ENCODE measurements around the gene CLDND2. TPM values are rescaled to one million over a fixed set of nuclear protein-coding genes. Genes with fewer than 3 reads are reported as not detected.

The CLDND2 gene
- total and polyA plus RNA-seq, 2 experiments from 2014 or later, result 7.7 TPM; not detected in 1

GRCh38 chr19:51361239-51361638 lies 7.6 kb downstream of the CLDND2 start:
- H3K4me3 ChIP-seq, result no peak overlapping the region
- Mint-ChIP-seq H3K27me3 (ENCODE audit: insufficient read depth, low read depth, poor library complexity) (peaks cover 6% of the 10 kb centered on the region), H3K9me3 (no peaks in the 10 kb centered on the region), H3K27ac (no peak overlapping the region), H3K4me3 (no peak overlapping the region), H3K36me3 (ENCODE audit: low read depth) (no peaks in the 10 kb centered on the region; the same call in 2 of the 3 replicates), H3K4me1 (peaks cover 18% of the 10 kb centered on the region)
- H3K27ac ChIP-seq (ENCODE audit: low read depth), result no peak overlapping the region
- peaks cover 8% of the 10 kb centered on the region; the same call in 1 of the 2 replicates for H3K4me1 ChIP-seq (ENCODE audit: insufficient read depth)
- ATAC-seq, result no peak
- no peaks in the 10 kb centered on the region for H3K36me3 ChIP-seq (ENCODE audit: insufficient read depth)
- no peak for DNase-seq (ENCODE audit: low spot score)
- no peaks in the 10 kb centered on the region for H3F3A ChIP-seq (replicated peaks; ENCODE audit: low read depth)
- 0 out of 2 replicates have a peak, but pooled peaks cover 4% of the 10 kb centered on the region for H3K79me2 ChIP-seq (replicated peaks; ENCODE audit: insufficient read depth)
- H3K9me2 ChIP-seq (ENCODE audit: insufficient read depth), result no peaks in the 10 kb centered on the region
- no peaks in the 10 kb centered on the region for H4K20me1 ChIP-seq (replicated peaks; ENCODE audit: insufficient read depth)
- H2AFZ ChIP-seq, result no peak overlapping the region
- no peak overlapping the region for H3K4me2 ChIP-seq
- no peaks in the 10 kb centered on the region for H3K27me3 ChIP-seq (ENCODE audit: insufficient read depth)
- TF ChIP-seq CTCF (conservative IDR thresholded peaks at IDR 0.05; ENCODE audit: low read depth in 2 of 2) (no peak), CREB1 (CRISPR knock-in tag; IDR thresholded peaks at IDR 0.05; ENCODE audit: low read depth) (no peak), ZNF114 (CRISPR knock-in tag; IDR thresholded peaks at IDR 0.05) (no peak), EZH2 (IDR thresholded peaks at IDR 0.05; ENCODE audit: low read depth, unreplicated experiment) (no peak), NANOG (IDR thresholded peaks at IDR 0.05; ENCODE audit: borderline replicate concordance) (no peak), EZH2phosphoT487 (IDR thresholded peaks at IDR 0.05; ENCODE audit: unreplicated experiment) (no peak), STAT1 (IDR thresholded peaks at IDR 0.05; ENCODE audit: unreplicated experiment) (no peak), ZNF462 (CRISPR knock-in tag; IDR thresholded peaks at IDR 0.05) (no peak), POLR2AphosphoS5 (IDR thresholded peaks at IDR 0.05; ENCODE audit: low read depth) (no peak)

Measured in GM23338 (cell line).